GM23248 (cell line): ENCODE results near the gene CTIF.

ENCODE experiments used
- EZH2 ChIP-seq: fragments of 200-600 bp; sonication (generic); IDR thresholded peaks from 2 replicates; pipeline ENCODE4 v1.6.1; 2018; ENCODE audit warnings: antibody characterized with exemption, mild to moderate bottlenecking; ENCODE audit not compliant: insufficient read depth, poor library complexity, severe bottlenecking
- EZH2phosphoT487 ChIP-seq: fragments of 200-600 bp; sonication (generic); IDR thresholded peaks from 2 replicates; pipeline ENCODE4 v1.6.1; 2018; ENCODE audit warnings: antibody characterized with exemption, moderate library complexity, mild to moderate bottlenecking, low read depth; ENCODE audit not compliant: insufficient read depth

DNA sequence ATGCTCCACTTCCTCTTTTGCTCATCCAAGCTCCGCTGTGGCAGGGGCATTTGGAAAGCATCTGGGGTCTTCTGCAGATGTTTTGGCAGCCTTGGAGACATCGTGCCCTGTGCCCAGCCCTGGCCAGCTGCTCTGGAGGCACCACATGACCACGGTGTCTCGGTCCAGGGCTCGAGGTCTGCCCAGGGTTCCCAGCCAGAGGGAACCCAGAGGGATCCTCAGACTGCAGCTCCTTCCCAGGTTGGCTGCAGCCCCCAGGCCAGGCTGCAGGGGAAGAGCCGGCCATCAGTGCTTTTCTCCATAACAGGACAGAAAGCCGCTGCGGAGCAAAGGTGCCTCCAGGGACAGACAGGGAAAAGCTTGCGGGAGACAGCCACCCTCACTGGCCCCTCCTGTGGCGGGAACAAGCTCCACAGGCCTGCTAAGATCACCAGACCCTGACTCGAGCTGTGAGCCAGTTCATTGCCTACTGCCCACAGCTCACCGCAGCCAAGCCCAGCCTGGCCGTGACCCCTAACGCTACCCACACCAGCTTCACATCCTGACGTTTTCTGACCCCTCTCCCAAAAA, 337.2 kb downstream of the CTIF start:
- TF ChIP-seq EZH2 (no peak), EZH2phosphoT487 (no peak)
